Activated CD4-positive, alpha-beta T cell treated with anti-CD3 and anti-CD28 coated beads for 36 hours (primary cell): ENCODE results near the gene CCDC180. TPM values are rescaled to one million over a fixed set of nuclear protein-coding genes. Genes with fewer than 3 reads are reported as not detected.
A peak's percentile ranks its signal among the peaks of the same experiment; 100 is the strongest.

Experiments used
- ATAC-seq: fragments of 200-7000 bp; cut with Tn5 transposase; one replicate; pipeline ENCODE4 v1.10.0; 2021; ENCODE audit warnings: mild to moderate bottlenecking, moderate library complexity
- CTCF ChIA-PET: fragments of 350-600 bp; sonication (Branson Sonifier 250); formaldehyde crosslinking; loops from one replicate; lab custom pipeline; 2021; ENCODE audit warnings: antibody characterized with exemption; lab: Charles Lee
- POLR2A ChIA-PET: fragments of 350-600 bp; sonication (Branson Sonifier 250); formaldehyde crosslinking; loops from one replicate; lab custom pipeline; 2021; ENCODE audit warnings: antibody characterized with exemption, inconsistent platforms; lab: Charles Lee
- DNase-seq: peaks from one replicate; pipeline ENCODE4 v3.0.0-alpha.2; 2020
- H3K27ac Mint-ChIP-seq: one replicate; pipeline ENCODE4 v1.8.0; 2021; ENCODE audit warnings: mixed read lengths
- H3K27me3 Mint-ChIP-seq: one replicate; pipeline ENCODE4 v1.8.0; 2021; ENCODE audit warnings: mixed read lengths
- H3K36me3 Mint-ChIP-seq: one replicate; pipeline ENCODE4 v1.8.0; 2021; ENCODE audit warnings: low read depth, mixed read lengths
- H3K4me1 Mint-ChIP-seq: one replicate; pipeline ENCODE4 v1.8.0; 2021; ENCODE audit warnings: mixed read lengths
- H3K4me3 Mint-ChIP-seq: one replicate; pipeline ENCODE4 v1.8.0; 2021; ENCODE audit warnings: mild to moderate bottlenecking, moderate library complexity, mixed read lengths
- H3K9me3 Mint-ChIP-seq: one replicate; pipeline ENCODE4 v1.8.0; 2021; ENCODE audit warnings: low read depth, mixed read lengths
- intact Hi-C, 2 experiments: fragments of 100-400 bp; cut with DNase I in 1 of 2; cut with micrococcal nuclease in 1 of 2; formaldehyde crosslinking; loops; one replicate each; pipeline versions ENCODE4 v1.14.2 to v1.15.1; 2022 to 2024; cut with DNase I, micrococcal nuclease
- total RNA-seq, 2 experiments: library from RNA; stranded (reverse); gene quantifications; one replicate each; pipeline ENCODE4 v1.2.3, GENCODE V29; 2021

CCDC180 gene
- total RNA-seq, 2 experiments from 2014 or later, result 0.90 to 1.3 TPM

- Mint-ChIP-seq H3K27me3 (no peaks in the 10 kb centered on the region), H3K36me3 (peaks cover 21% of the 10 kb centered on the region), H3K27ac (no peak overlapping the region), H3K4me1 (no peaks in the 10 kb centered on the region), H3K9me3 (peaks cover 8% of the 10 kb centered on the region), H3K4me3 (no peak overlapping the region)
- no peak for DNase-seq
- ChIA-PET CTCF (interaction anchor here (1.0 kb wide), 1 partner anchor 8 kb away, joined by 3 read pairs; no protein-coding TSS in a partner anchor), POLR2A (no interaction called here)
- intact Hi-C loops, result no loop called here
- no peak for ATAC-seq
Measured at GRCh38 chr9:97293818-97294217, 13.6 kb upstream of the CCDC180 start.

- intact Hi-C loops, result no loop called here
- CTCF ChIA-PET, result no interaction called here
- Mint-ChIP-seq H3K9me3 (peaks cover 11% of the 10 kb centered on the region), H3K4me3 (no peak overlapping the region), H3K27me3 (no peaks in the 10 kb centered on the region), H3K4me1 (no peaks in the 10 kb centered on the region), H3K27ac (no peak overlapping the region), H3K36me3 (peaks cover 14% of the 10 kb centered on the region)
- POLR2A ChIA-PET, result no interaction called here
- DNase-seq (no peak), ATAC-seq (no peak)
Measured at GRCh38 chr9:97297889-97298288, 9.6 kb upstream of the CCDC180 start.

GRCh38 chr9:97299809-97300414 lies 7.5 kb upstream of the CCDC180 start:
- no peak for DNase-seq
- H3K36me3 Mint-ChIP-seq, result peaks cover 9% of the 10 kb centered on the region
- peaks cover 2% of the 10 kb centered on the region for H3K27me3 Mint-ChIP-seq
- ChIA-PET CTCF (interaction anchor here (0.9 to 1.2 kb wide), 2 partner anchors 99 to 113 kb away, joined by 3 to 4 read pairs; no protein-coding TSS in a partner anchor), POLR2A (interaction anchor here (0.7 kb wide), 1 partner anchor 75 kb away, joined by 5 read pairs; no protein-coding TSS in a partner anchor)
- no peaks in the 10 kb centered on the region for H3K4me1 Mint-ChIP-seq
- H3K4me3 Mint-ChIP-seq, result no peak overlapping the region
- no peak for ATAC-seq
- no peak overlapping the region for H3K27ac Mint-ChIP-seq
- intact Hi-C loops, result no loop called here
- H3K9me3 Mint-ChIP-seq, result peaks cover 13% of the 10 kb centered on the region

- POLR2A ChIA-PET, result no interaction called here
- H3K4me3 Mint-ChIP-seq, result no peak overlapping the region
- DNase-seq (no peak), ATAC-seq (no peak)
- H3K27ac Mint-ChIP-seq, result no peak overlapping the region
- peaks cover 2% of the 10 kb centered on the region for H3K36me3 Mint-ChIP-seq
- CTCF ChIA-PET, result interaction anchor here (0.9 to 1.2 kb wide), 2 partner anchors 98 to 113 kb away, joined by 3 to 4 read pairs; no protein-coding TSS in a partner anchor
- no peaks in the 10 kb centered on the region for H3K4me1 Mint-ChIP-seq
- H3K27me3 Mint-ChIP-seq, result peaks cover 6% of the 10 kb centered on the region
- peaks cover 13% of the 10 kb centered on the region for H3K9me3 Mint-ChIP-seq
- intact Hi-C loops, result no loop called here
Measured at GRCh38 chr9:97300586-97300985, 6.9 kb upstream of the CCDC180 start.

- H3K9me3 Mint-ChIP-seq, result peaks cover 13% of the 10 kb centered on the region
- ATAC-seq (no peak), DNase-seq (no peak)
- H3K4me3 Mint-ChIP-seq, result no peak overlapping the region
- intact Hi-C loops, result no loop called here
- peaks cover 11% of the 10 kb centered on the region for H3K27me3 Mint-ChIP-seq
- CTCF ChIA-PET, result no interaction called here
- no peak overlapping the region for H3K27ac Mint-ChIP-seq
- H3K36me3 Mint-ChIP-seq, result peaks cover 2% of the 10 kb centered on the region
- POLR2A ChIA-PET, result no interaction called here
- no peaks in the 10 kb centered on the region for H3K4me1 Mint-ChIP-seq
Measured at GRCh38 chr9:97301974-97302373, 5.5 kb upstream of the CCDC180 start.

GRCh38 chr9:97304586-97304985 lies 2.9 kb upstream of the CCDC180 start:
- DNase-seq (no peak), ATAC-seq (no peak)
- ChIA-PET CTCF (no interaction called here), POLR2A (no interaction called here)
- Mint-ChIP-seq H3K36me3 (no peaks in the 10 kb centered on the region), H3K4me1 (no peaks in the 10 kb centered on the region), H3K4me3 (no peak overlapping the region), H3K27ac (no peak overlapping the region), H3K9me3 (peaks cover 5% of the 10 kb centered on the region), H3K27me3 (peaks cover 11% of the 10 kb centered on the region)
- intact Hi-C loops, result no loop called here

GRCh38 chr9:97305501-97306298 lies 1.8 kb upstream of the CCDC180 start:
- no peak for DNase-seq
- peaks cover 11% of the 10 kb centered on the region for H3K27me3 Mint-ChIP-seq
- H3K4me3 Mint-ChIP-seq, result no peak overlapping the region
- peaks cover 2% of the 10 kb centered on the region for H3K9me3 Mint-ChIP-seq
- intact Hi-C loops, result no loop called here
- no peaks in the 10 kb centered on the region for H3K36me3 Mint-ChIP-seq
- ChIA-PET POLR2A (no interaction called here), CTCF (no interaction called here)
- no peaks in the 10 kb centered on the region for H3K4me1 Mint-ChIP-seq
- no peak overlapping the region for H3K27ac Mint-ChIP-seq
- no peak for ATAC-seq

GRCh38 chr9:97307091-97307490 lies 368 bp upstream of the CCDC180 start:
- ATAC-seq, result peak; percentile 55
- Mint-ChIP-seq H3K27me3 (peaks cover 11% of the 10 kb centered on the region), H3K36me3 (no peaks in the 10 kb centered on the region), H3K9me3 (peaks cover 2% of the 10 kb centered on the region), H3K4me1 (no peaks in the 10 kb centered on the region), H3K27ac (no peak overlapping the region), H3K4me3 (no peak overlapping the region)
- peak; percentile 67 for DNase-seq
- intact Hi-C loops, result no loop called here
- POLR2A ChIA-PET, result no interaction called here
- CTCF ChIA-PET, result interaction anchor here (0.6 to 0.7 kb wide), 2 partner anchors 47 to 983 kb away, joined by 3 to 4 read pairs; no protein-coding TSS in a partner anchor

- no peak for DNase-seq
- POLR2A ChIA-PET, result interaction anchor here (0.7 kb wide), 1 partner anchor 202 kb away, joined by 3 read pairs; no protein-coding TSS in a partner anchor
Measured at GRCh38 chr9:97309260-97309659, 1.8 kb downstream of the CCDC180 start.

GRCh38 chr9:97310023-97310422 lies 2.6 kb downstream of the CCDC180 start:
- POLR2A ChIA-PET, result interaction anchor here (1.1 kb wide), 1 partner anchor 9 kb away, joined by 4 read pairs; no protein-coding TSS in a partner anchor
- CTCF ChIA-PET, result interaction anchor here (0.7 kb wide), 1 partner anchor 14 kb away, joined by 3 read pairs; no protein-coding TSS in a partner anchor
- H3K27me3 Mint-ChIP-seq, result peaks cover 8% of the 10 kb centered on the region
- no peak for DNase-seq
- H3K4me1 Mint-ChIP-seq, result no peaks in the 10 kb centered on the region
- H3K27ac Mint-ChIP-seq, result no peak overlapping the region
- ATAC-seq, result no peak
- H3K36me3 Mint-ChIP-seq, result peaks cover 3% of the 10 kb centered on the region
- no peaks in the 10 kb centered on the region for H3K9me3 Mint-ChIP-seq
- intact Hi-C loops, result no loop called here
- no peak overlapping the region for H3K4me3 Mint-ChIP-seq

More at GRCh38 chr9:97309260-97309659, 1.8 kb downstream of the CCDC180 start:
- Mint-ChIP-seq H3K27ac (no peak overlapping the region), H3K27me3 (peaks cover 11% of the 10 kb centered on the region), H3K4me3 (no peak overlapping the region), H3K4me1 (no peaks in the 10 kb centered on the region), H3K36me3 (peaks cover 3% of the 10 kb centered on the region), H3K9me3 (peaks cover 2% of the 10 kb centered on the region)
- no peak for ATAC-seq
- CTCF ChIA-PET, result no interaction called here
- intact Hi-C loops, result no loop called here

GRCh38 chr9:97310896-97311295 lies 3.4 kb downstream of the CCDC180 start:
- H3K4me1 Mint-ChIP-seq, result no peaks in the 10 kb centered on the region
- no peak overlapping the region for H3K4me3 Mint-ChIP-seq
- CTCF ChIA-PET, result no interaction called here
- intact Hi-C loops, result no loop called here
- H3K36me3 Mint-ChIP-seq, result peaks cover 5% of the 10 kb centered on the region
- no peak for ATAC-seq
- POLR2A ChIA-PET, result interaction anchor here (0.6 kb wide), 1 partner anchor 8 kb away, joined by 3 read pairs; no protein-coding TSS in a partner anchor
- H3K27ac Mint-ChIP-seq, result no peak overlapping the region
- DNase-seq, result no peak
- H3K9me3 Mint-ChIP-seq, result no peaks in the 10 kb centered on the region
- peaks cover 2% of the 10 kb centered on the region for H3K27me3 Mint-ChIP-seq
